Activated naive CD4-positive, alpha-beta T cell treated with anti-CD3 and anti-CD28 coated beads, Interleukin-2, amount 10 ng/mL, durations not matched to agents 7 days and 5 days (primary cell): ENCODE measurements around the gene SRGAP3.
"Not testable (repeated sequence)": the region's sequence is repeated elsewhere in the genome, so short reads cannot be mapped to it uniquely, and the experiment has no call there.

Source experiments
- CTCF ChIA-PET: fragments of 350-600 bp; sonication (Branson Sonifier 250); formaldehyde crosslinking; loops from one replicate; lab custom pipeline; 2021; ENCODE audit warnings: antibody characterized with exemption; lab: Charles Lee
- DNase-seq: peaks from one replicate; pipeline ENCODE4 v3.0.0-alpha.2; 2020
- H3K27ac Mint-ChIP-seq: one replicate; pipeline ENCODE4 v1.8.0; 2021; ENCODE audit warnings: mild to moderate bottlenecking, moderate library complexity, mixed read lengths
- H3K27me3 Mint-ChIP-seq: one replicate; pipeline ENCODE4 v1.8.0; 2021; ENCODE audit warnings: mild to moderate bottlenecking, mixed read lengths
- H3K36me3 Mint-ChIP-seq: one replicate; pipeline ENCODE4 v1.8.0; 2021; ENCODE audit warnings: mixed read lengths
- H3K4me1 Mint-ChIP-seq: one replicate; pipeline ENCODE4 v1.8.0; 2021; ENCODE audit warnings: mixed read lengths
- H3K4me3 Mint-ChIP-seq: one replicate; pipeline ENCODE4 v1.8.0; 2021; ENCODE audit warnings: mild to moderate bottlenecking, moderate library complexity, mixed read lengths
- H3K9me3 Mint-ChIP-seq: one replicate; pipeline ENCODE4 v1.8.0; 2021; ENCODE audit warnings: mixed read lengths

SRGAP3 gene

DNA sequence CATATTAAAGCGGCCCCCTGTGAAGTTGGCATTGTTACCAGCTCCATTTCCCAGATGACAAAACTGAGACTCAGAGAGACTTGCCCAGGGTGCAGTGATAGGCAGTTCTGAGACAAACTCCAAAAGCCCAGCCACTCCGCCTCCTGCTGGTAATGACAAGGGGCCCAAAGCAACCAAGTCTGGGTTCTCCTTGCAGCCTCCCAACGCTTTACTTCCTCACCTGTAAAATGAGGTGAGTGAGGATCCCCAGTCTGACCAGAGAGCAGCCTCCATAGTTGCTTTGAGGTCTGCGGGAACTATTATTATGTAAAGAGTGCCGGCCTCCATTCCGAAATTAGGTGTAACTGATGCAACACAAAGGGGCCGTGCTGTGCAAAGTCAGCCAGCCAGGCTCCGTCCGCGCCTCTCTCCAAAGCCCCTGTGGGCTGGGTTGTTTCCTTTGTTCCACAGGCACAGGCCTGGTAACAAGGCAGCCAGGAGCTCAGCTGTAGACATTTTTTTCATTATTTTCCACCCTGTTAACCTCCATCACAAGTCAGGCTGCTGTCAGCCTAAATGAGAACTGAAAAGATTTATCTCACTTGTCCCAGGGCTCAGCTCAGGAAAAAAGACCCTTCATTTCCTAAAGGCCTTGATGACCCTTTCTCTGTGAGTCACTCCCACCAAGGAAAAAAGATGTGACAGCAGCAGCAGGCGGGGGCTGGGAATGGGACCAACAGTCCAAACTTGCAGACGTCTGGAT is 147.0 kb downstream of the SRGAP3 start:
- Mint-ChIP-seq H3K36me3 (no peaks in the 10 kb centered on the region), H3K4me1 (no peaks in the 10 kb centered on the region), H3K27me3 (no peaks in the 10 kb centered on the region), H3K27ac (no peak overlapping the region), H3K4me3 (no peak overlapping the region), H3K9me3 (no peaks in the 10 kb centered on the region)
- CTCF ChIA-PET = no interaction called here
- no peak for DNase-seq

DNA sequence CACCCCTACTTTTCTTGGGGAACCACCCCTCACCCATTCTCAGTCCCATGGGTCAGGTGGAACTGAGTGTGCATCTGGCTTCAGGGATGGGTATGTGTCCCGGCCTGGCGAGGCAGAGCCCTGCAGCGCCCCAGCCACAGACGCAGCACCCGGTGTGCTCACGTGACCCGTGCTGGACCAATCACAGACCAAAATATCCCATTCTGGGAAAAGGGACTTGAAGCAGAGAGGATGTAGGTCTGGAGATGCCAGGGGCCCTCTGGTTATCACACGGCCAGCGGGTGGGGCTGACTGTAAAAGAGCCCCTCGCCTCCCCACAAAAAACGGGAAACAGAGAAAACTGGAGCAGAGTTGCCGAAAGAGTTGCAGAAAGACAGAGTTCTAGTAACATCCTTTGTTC is 148.2 kb downstream of the SRGAP3 start:
- no peak for DNase-seq
- CTCF ChIA-PET = no interaction called here
- no peak overlapping the region for H3K4me3 Mint-ChIP-seq
- no peaks in the 10 kb centered on the region for H3K9me3 Mint-ChIP-seq
- no peaks in the 10 kb centered on the region for H3K36me3 Mint-ChIP-seq
- no peaks in the 10 kb centered on the region for H3K27me3 Mint-ChIP-seq
- no peaks in the 10 kb centered on the region for H3K4me1 Mint-ChIP-seq
- H3K27ac Mint-ChIP-seq = no peak overlapping the region

DNA sequence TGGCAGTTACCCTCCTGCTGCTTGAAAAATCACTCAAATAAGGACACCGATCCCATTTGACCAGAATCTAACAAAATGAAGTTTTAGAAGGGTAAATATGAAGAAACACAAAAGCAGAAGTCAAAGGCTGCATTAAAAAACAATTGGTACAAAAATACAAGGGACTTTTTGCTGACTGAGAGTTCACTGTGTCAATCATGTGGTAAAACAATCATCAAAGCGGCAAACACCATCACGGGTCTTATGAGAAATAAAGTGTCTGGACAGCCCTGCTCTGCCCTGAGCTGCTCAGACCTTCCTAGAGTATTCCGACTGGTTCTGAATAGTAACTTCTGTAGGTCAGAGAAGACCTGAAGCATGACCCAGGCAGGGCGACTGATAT is 148.9 kb downstream of the SRGAP3 start:
- Mint-ChIP-seq H3K9me3 (no peaks in the 10 kb centered on the region), H3K4me3 (no peak overlapping the region), H3K36me3 (no peaks in the 10 kb centered on the region), H3K27ac (no peak overlapping the region), H3K27me3 (no peaks in the 10 kb centered on the region), H3K4me1 (no peaks in the 10 kb centered on the region)
- DNase-seq = no peak
- CTCF ChIA-PET = no interaction called here

DNA sequence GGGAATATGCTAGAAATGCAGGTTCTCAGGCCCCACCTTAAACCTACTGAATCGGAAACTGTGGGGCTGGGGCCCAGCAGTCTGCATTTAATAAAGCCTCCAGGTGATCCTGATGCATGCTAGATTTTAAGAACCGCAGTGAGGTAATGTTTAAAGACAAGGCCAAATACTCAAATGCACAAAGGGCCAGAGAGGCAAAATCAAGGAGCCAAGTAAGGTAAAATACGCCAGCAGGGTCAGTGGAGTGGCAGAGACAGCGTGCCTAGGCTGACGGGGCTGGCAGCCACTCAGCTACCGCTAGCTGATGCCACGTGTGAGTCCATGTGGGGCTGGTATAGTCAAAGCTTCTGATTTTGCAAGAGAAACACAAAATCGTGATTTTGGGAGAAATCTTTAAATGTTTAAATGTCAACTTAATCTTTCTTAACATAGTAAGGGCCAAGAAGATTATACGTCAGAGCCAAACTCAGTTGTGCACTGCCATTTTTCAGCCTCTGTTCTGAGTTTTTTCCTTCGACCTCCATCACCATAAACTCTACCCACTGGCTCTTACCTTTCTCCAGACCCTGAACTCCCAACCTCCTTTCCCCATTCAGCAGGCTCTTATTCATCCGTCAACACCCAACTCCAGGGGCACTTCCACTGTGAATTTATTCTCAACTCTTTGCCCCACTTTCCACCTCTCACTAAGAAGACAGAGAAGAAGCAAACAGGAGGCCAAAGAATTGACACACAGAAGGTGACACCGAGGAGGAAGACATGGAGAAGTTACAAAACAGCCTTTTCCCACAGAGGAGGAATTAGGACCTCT is 149.5 kb downstream of the SRGAP3 start:
- CTCF ChIA-PET = no interaction called here
- H3K4me1 Mint-ChIP-seq = no peaks in the 10 kb centered on the region
- H3K4me3 Mint-ChIP-seq = no peak overlapping the region
- H3K36me3 Mint-ChIP-seq = no peaks in the 10 kb centered on the region
- no peaks in the 10 kb centered on the region for H3K27me3 Mint-ChIP-seq
- H3K9me3 Mint-ChIP-seq = no peaks in the 10 kb centered on the region
- no peak overlapping the region for H3K27ac Mint-ChIP-seq
- no peak for DNase-seq

DNA sequence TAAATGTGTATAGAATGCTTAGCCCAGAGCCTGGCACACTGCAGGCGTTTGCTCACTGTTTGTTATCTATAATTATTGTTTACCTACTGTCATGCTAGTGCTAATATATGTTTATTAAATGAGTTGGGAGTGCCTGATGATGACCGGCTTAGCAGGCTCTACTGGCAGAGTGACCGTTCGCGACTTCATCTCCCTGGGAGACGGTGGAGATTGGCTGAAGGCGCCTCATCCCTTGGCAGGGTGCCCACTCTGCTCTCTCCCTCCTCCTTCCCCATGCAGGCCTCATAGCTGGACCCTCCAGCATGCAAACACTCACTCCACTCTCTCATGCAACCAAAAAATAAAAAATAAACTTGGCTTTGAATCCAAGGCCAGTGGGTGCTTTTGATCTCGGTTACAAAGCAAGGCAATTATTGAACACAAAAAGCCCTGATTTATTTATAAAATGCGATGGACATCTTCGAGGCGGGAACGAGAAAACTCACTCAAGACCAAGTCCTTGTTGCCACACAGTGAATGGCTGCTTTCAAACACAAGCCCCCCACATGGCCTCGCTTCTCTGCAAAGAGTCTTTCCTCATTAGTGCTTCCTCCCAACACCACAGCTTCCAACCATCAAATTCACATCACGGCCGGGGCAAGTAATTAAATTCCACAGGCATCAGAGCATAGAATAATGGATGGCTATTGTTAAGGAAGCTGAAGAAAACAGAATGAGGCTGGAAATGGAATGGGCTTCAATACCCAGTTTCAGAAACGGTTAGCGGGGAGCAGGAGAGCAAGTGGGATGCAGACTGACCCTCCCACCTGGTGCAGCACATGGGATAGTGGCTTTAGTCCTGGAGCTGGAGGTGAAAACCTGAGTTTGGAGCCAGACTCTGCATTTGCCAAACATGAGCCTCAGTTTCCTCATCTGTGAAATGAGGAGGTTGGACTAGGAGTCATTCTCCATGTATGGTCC is 150.4 kb downstream of the SRGAP3 start:
- Mint-ChIP-seq H3K4me1 (no peaks in the 10 kb centered on the region), H3K36me3 (no peaks in the 10 kb centered on the region), H3K27me3 (no peaks in the 10 kb centered on the region), H3K9me3 (no peaks in the 10 kb centered on the region), H3K4me3 (no peak overlapping the region), H3K27ac (no peak overlapping the region)
- CTCF ChIA-PET = no interaction called here
- no peak for DNase-seq

DNA sequence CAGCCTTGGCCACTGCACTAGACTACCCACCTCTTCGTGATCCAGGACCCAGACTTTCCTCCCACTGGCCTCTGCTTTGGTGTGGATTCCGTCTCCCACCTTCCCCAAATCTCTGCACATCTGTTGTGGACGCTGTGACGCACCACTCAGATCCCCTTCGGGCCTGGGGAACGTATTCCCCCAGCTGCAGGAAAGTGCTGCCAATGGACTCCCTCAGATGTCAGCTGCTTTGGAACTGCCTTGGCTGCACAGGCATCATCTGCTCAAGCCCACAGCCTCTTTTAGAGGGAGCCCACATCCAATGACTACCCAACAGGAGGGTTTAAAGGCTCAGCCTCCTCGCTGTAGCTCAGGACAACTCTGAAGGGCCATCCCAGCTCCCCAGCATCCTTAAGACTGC is 152.0 kb downstream of the SRGAP3 start:
- Mint-ChIP-seq H3K4me3 (no peak overlapping the region), H3K27me3 (no peaks in the 10 kb centered on the region), H3K36me3 (no peaks in the 10 kb centered on the region), H3K4me1 (no peaks in the 10 kb centered on the region), H3K9me3 (no peaks in the 10 kb centered on the region), H3K27ac (no peak overlapping the region)
- CTCF ChIA-PET = interaction anchor here (1.3 kb wide), 1 partner anchor 110 kb away, joined by 4 read pairs; no protein-coding TSS in a partner anchor
- no peak for DNase-seq

DNA sequence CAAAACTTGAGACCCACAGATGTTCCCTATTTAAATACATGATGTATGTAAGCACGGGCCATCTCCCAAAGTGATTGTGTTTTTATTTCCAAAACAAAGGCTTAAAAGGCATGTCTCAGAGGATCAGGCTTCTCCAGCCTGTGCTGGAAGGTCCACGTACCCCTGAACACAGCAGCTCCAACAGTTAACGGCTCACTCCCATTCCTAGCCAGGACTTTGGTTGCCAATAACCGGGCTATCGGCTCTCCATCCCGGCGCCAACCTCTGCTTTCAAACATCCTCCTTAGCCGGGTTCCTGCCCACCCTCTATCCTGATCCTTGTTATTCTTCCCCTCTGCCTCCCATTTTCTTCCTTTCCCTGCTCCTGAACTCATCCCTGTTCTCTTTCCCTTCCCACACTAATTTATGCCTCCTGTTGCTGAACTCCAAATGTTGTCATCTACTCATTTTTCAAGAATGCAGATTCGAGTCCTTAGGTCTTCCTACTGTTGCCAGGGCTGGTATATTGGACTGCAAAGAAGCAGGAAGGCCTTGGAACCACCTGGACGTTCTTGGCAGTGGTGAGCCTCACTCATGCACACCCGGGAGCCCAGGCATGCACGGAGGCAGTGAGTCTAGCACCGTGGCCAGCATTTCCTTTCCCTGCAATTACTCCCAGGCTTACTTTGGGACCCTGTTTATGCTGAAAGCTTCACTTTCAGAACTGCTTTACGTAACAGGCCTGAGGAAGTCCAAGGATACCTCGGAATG is 157.8 kb downstream of the SRGAP3 start:
- no peak overlapping the region for H3K27ac Mint-ChIP-seq
- no peak for DNase-seq
- CTCF ChIA-PET = interaction anchor here (1.0 kb wide), 1 partner anchor 102 kb away, joined by 3 read pairs; no protein-coding TSS in a partner anchor
- no peaks in the 10 kb centered on the region for H3K4me1 Mint-ChIP-seq
- H3K9me3 Mint-ChIP-seq = no peaks in the 10 kb centered on the region
- no peak overlapping the region for H3K4me3 Mint-ChIP-seq
- H3K27me3 Mint-ChIP-seq = peaks cover 6% of the 10 kb centered on the region
- no peaks in the 10 kb centered on the region for H3K36me3 Mint-ChIP-seq

DNA sequence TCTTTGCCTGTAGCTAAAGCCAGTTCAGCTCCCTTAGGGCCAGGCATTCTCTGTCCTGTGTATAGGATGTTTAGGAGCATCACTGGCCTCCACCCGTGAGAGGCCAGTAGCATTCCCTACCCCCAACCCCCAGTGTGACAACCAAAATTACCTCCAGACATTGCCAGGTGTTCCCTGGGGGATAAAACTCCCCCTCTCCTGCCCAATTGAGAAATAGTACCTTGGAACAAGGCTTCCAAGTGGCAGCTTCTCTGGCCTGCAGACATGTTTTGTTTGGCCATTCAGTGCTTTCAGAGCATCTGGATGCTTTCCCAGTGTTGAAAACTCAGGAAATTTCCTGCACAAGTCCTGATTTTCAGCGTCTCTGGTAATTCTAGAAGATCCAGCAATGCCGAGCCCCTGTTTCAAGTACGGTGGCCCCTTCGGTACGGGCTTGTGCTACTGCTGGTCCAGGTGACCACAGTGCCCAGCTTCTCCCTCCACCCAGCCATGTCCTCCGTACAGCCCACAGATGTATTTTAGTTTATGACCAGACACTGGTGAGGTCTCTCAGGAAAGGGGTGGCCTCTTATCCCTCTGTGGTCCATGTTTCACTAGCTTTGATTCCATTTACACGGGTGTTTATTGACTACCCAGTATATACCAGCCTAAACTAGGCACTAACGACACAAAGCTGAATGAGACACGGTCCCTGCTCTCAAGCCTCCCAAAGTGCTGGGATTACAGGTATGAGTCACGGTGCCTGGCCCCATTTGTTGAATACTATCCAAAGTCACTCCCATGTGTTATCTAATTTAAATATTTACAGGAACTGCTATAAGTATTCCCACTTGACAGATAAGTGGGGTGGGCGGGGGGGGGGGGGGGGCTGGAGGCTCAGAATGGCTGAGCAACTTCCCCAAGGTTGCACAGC is 160.7 kb downstream of the SRGAP3 start:
- H3K27me3 Mint-ChIP-seq = peaks cover 6% of the 10 kb centered on the region
- CTCF ChIA-PET = no interaction called here
- H3K36me3 Mint-ChIP-seq = no peaks in the 10 kb centered on the region
- no peak overlapping the region for H3K4me3 Mint-ChIP-seq
- no peaks in the 10 kb centered on the region for H3K4me1 Mint-ChIP-seq
- no peaks in the 10 kb centered on the region for H3K9me3 Mint-ChIP-seq
- no peak for DNase-seq
- no peak overlapping the region for H3K27ac Mint-ChIP-seq

DNA sequence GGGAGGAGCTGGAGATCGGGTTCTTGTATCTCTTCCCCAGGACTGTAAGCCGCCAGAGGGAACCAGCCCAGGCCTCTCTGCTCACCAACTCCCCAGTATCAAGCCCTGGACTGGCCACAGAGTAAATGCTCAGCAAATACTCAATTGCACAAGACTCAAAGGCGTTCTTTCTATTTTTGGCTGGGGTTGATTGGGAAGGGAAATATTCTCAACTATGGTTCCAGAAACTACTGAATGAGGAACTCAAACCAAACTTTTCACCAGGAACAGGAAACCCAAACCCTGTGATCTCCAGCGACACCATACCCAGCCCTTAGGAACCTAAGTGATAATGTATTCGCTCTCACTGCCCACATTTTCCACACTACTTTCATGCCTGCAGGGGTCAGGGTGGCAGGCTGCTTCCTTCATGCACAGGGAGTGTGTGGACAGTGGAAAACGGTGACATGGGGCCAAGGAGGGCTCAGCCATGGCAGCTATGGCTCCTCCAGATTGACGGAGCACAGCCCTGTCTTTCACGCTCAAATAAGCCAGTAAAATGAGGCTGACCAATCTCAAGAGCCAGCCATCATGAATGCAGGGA is 161.5 kb downstream of the SRGAP3 start:
- CTCF ChIA-PET = no interaction called here
- H3K4me3 Mint-ChIP-seq = no peak overlapping the region
- H3K27ac Mint-ChIP-seq = no peak overlapping the region
- H3K4me1 Mint-ChIP-seq = no peaks in the 10 kb centered on the region
- no peaks in the 10 kb centered on the region for H3K9me3 Mint-ChIP-seq
- no peak for DNase-seq
- H3K27me3 Mint-ChIP-seq = peaks cover 6% of the 10 kb centered on the region
- H3K36me3 Mint-ChIP-seq = no peaks in the 10 kb centered on the region

DNA sequence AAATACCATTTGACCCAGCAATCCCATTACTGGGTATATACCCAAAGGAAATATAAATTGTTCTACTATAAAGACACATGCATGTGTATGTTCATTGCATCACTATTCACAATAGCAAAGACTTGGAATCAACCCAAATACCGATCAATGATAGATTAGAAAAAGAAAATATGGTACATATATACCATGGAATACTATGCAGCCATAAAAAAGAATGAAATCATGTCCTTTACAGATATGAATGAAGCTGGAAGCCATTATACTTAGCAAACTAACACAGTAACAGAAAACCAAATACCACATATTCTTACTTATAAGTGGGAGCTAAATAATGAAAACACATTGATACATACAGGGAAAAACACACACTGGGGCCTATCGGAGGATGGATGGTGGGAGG is 164.0 kb downstream of the SRGAP3 start:
- H3K9me3 Mint-ChIP-seq, H3K27ac Mint-ChIP-seq, H3K4me3 Mint-ChIP-seq, H3K36me3 Mint-ChIP-seq, H3K27me3 Mint-ChIP-seq, H3K4me1 Mint-ChIP-seq, DNase-seq: not testable (repeated sequence)
- CTCF ChIA-PET = interaction anchor here (1.0 to 1.4 kb wide), 2 partner anchors 97 to 217 kb away, joined by 3 read pairs; no protein-coding TSS in a partner anchor

DNA sequence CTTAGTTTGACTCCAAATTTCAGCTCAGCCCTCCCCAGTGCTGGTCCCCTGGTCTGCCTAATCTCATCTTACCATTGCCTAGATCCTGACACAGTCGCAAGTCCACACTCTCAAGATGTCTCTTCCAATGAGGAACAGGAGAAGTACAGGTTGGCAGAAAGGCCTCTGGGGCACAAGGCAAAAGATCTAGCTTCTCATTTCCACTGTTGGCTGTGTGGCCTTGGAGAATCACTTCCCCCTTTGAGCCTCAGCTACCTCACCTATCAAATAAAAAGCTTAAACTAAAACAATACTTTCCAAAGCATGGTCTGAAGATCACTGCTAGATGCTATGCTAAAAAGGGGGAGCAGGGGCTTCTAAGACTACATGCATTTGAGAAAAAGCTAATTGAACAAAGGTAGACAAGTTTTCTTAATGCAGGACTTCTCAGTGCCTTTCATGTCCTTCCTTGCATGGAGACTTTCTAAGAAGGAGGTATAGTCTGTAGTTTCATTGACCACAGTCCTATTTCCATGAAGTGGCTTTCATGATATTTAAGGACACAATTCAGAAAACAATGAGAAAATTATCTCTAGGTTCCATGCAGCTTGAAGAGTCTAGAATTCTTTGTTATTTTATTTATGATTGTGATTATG is 168.1 kb downstream of the SRGAP3 start:
- Mint-ChIP-seq H3K27ac (no peak overlapping the region), H3K9me3 (no peaks in the 10 kb centered on the region), H3K36me3 (no peaks in the 10 kb centered on the region), H3K27me3 (no peaks in the 10 kb centered on the region), H3K4me1 (no peaks in the 10 kb centered on the region), H3K4me3 (no peak overlapping the region)
- CTCF ChIA-PET = interaction anchor here (0.5 to 1.1 kb wide), 3 partner anchors 9 to 221 kb away, joined by 3 read pairs; no protein-coding TSS in a partner anchor
- no peak for DNase-seq

DNA sequence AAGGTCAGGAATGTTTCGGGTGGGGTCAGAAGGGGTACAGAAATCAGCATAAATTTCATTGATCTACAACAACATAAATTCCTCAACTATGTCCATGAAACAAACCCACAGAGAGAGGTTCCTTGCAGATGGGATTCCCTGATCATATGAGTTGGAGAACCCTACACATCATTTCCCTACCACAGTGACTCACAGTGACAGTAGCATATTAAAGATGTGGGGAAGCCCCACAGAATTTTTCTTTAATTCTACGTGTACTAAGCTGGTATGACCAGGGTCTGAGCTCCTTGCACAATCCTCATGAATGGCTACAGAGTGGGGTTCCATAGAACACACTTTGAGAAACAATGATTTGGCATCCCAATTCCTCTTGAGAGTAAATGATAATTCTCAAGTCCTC is 169.3 kb downstream of the SRGAP3 start:
- no peaks in the 10 kb centered on the region for H3K36me3 Mint-ChIP-seq
- H3K27me3 Mint-ChIP-seq = no peaks in the 10 kb centered on the region
- H3K4me1 Mint-ChIP-seq = no peaks in the 10 kb centered on the region
- no peak overlapping the region for H3K27ac Mint-ChIP-seq
- H3K4me3 Mint-ChIP-seq = no peak overlapping the region
- CTCF ChIA-PET = interaction anchor here (1.1 kb wide), 1 partner anchor 42 kb away, joined by 3 read pairs; no protein-coding TSS in a partner anchor
- no peaks in the 10 kb centered on the region for H3K9me3 Mint-ChIP-seq
- no peak for DNase-seq
